GM04503 (cell line): ENCODE results near the gene SLC24A1.

Source experiments
- DNase-seq: peaks from one replicate; pipeline ENCODE4 v3.0.0-alpha.2; 2012; ENCODE audit warnings: low read depth

SLC24A1 gene

DNA sequence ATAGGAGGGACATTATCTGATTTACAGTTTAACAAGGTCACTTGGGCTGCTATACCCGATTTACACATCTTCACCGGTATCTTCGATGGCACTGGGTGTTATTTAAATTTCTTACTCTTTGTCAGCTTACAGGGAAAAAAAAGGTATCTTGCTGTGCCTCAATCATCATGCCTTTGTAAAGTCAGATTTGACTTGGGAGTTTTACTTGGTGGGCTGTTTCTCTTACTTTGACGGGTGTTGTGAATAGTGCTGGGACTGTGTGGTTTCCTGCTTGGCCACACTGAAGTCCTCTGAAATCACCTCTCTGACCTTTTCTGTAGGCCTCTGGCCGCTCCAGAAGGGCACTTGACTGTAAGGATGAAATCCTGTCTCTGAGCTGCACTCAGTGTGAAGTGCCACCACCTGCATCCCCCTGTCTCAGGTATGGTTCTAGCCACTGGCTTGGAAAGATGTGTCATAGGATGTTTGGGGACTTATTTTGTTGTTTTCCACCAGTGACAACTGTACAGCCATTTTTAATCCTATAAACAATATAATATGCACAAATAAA, 3.1 kb upstream of the SLC24A1 start:
- DNase-seq, result no peak

DNA sequence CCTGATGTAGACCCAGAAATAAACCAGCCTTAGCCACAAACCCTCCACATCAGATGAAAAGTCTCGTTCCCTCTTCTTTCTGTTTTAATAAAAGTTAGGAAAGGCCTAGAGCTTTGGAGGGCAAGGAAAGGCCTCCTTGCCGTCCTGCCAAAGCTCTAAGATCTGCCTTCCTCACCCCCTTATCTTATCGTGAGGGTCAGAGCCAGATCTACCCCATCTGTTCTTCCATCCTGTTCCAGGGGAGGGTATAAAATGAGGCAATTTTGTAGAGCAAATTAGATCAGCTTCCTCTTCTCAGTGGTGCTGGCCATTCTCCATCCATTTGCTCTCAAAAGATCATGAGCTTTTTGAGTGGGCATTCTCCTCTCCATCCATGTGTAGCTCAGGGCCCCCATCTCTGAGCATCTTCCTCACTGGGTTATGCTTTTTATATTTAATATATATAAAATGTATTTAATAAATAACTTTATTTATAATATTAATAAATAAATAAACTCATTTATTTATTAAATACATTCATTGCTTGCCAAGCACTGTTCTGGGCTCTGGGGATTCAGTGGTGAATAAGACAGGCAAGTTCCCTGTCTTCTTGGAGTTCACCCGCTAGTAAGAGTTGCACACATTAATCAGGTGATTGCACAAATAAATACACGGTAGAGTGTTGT, 2.0 kb upstream of the SLC24A1 start:
- DNase-seq, result no peak

DNA sequence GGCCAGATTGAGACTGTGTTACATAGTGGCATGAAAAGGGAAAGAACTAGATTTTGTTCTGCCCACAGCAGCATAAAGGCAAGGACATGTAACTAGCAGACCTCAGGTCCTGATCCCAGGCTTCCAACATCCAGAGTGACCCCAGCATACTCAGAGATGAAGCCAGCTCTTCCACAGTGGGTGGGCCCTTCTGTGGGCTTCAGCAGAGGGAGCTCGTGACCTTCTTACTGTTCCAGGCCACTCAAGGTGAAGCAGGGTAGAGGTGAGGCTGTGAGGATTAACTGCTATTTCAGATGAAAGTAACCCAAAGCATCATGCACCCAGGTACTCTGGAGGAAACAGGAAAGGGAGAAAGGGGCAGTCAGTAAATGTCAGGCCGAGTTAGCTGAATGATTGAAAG, 905 bp upstream of the SLC24A1 start:
- DNase-seq, result no peak

DNA sequence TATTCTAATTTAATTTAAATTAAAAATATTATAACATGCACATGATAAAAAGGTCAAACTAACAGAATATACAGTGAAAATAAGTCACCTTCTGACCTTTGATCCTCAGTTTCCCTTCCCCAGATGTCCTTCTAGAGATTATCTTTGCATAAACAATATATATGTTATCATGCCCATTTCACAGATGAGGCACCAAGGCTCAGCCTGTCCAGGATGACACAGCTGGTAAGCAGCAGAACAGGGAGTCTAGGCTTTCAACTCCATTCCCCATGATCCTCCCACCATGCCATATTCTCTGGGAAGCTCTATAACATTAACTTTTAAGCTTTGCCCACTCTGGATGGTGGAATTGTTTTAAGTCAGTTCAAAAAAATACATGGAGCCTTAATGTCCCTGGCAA, 1.4 kb downstream of the SLC24A1 start:
- no peak for DNase-seq

DNA sequence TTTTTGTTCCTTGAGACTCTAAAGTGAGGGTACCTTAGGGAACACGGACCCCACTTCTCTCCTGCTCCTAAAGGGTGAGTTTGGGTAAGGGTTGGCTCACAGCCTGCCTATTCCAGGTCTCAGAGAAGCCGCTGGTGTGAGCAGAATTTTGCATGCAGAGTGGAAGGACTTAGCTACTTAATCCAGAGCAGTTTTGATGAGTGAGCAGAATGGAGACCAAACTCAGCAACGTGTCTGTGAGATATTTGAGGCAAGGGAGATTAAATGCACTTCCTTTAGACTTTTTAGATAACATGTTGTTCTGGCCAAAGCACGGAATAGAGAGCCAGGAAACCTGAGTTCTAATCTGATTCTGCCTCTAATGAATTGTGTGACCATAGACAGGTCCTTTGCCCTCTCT, 5.1 kb downstream of the SLC24A1 start:
- DNase-seq, result no peak

DNA sequence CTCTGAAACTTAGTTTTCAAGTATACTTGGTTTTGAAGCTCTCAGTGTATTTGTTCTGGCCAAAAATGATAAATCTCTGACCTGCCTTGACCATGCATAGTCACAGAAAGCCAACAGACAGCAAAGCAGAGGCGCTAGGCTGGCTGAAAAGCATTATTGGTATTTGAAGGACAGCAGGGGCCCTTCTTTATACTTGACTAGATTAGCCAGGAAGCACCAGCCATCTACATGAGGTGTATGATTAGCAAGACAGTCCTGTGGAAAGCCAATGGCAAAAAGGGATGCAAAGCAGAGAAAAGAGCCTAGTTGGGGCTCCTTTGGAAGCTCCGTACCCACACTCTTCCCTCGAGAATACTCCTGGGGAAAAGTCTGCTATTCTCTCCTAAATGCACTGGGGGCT, 7.8 kb downstream of the SLC24A1 start:
- no peak for DNase-seq

DNA sequence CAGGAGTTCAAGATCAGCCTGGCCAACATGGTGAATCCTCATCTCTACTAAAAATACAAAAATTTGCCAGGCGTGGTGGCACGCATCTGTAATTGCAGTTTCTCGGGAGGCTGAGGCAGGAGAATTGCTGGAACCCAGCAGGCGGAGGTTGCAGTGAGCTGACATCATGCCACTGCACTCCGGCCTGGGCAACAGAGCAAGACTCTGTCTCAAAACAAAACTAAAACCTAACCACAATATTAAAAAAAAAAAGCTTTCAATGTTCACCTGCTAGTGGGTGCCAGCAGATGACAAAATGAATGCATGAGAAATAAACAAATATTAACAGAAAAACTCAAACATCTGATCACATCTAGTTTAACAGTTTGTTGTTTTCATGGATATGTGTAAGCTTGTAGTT, 9.0 kb downstream of the SLC24A1 start:
- no peak for DNase-seq

DNA sequence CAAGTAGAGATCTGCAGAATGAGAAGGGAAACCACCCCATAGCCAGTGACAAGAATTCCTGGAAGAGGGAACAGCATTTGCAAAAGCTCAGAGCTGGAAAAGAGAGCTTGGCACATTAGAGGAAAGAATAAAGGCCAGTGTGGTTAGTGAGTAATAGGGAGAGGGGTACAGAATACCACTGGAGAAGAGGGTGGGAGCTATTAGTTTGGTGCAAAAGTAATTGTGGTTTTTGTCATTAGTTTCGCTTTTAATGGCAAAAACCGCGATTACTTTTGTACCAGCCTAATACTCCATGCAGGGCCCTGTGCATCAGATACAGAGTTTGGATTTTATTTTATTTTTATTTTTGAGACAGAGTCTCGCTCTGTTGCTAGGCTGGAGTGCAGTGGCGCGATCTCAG, 9.8 kb downstream of the SLC24A1 start:
- DNase-seq, result no peak

DNA sequence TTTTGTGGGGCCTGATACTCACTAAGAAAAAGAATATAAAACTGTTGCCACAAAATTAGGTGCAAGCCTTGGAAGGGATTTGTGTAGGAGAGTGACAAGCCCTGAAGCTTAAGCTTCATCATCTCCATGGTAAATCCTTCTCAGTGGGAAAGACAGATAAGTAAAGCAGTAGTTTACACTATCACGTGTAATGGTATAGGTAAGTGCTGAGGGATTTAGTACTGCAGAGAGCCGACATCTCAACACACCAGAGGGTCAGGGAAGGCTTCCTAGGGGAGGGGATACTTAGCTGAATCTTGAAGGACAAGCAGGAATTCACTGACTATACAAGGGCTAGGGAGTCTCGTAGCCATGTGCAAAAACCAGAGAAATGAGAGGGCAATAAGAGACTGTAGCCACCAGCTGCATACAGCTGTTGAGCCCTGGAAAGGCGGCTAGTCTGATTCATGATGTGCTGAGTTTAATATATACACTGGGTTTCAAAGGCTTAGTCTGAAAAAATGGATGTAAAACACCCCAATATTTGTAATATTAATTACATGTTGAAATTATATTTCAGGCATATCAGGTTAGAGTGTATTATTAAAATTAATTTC, 11.1 kb downstream of the SLC24A1 start:
- DNase-seq, result no peak

DNA sequence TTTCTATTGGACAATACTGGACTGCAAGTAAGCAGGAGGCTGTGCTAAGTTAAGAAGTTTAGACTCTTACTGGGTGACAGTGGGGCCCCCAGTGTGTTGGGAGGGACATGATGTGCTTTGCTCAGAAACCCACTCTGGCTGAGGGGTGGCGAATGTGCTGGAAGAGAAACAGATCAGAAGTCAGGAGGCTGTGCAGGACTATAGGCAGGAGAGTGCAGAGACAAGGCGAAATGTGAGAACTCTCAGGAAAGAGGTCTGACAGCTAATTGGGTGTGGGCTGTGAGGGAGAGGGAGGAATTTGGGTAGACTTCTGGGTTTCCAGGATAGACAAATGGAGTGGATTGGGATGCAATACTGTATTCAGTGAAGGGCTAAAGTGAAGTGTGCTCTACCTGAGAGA, 12.0 kb downstream of the SLC24A1 start:
- no peak for DNase-seq

DNA sequence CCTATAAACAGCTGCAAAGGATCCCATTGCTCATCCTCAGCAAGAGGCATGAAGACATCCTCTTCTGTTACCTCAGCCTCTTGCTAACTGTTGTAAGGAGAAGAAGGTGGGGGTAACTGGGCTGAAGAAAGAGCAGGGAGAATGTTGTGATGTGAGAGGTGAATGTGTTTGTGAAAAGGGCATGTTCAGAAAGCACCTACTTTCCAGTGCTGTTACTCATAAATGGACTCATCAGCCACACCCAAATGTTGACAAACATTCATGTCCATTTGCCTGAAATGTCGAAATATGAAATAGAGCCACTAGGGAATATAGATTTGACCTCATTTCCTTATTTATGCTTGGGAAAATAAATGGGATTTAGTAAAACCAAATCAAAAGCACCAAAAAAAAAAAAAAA, 12.6 kb downstream of the SLC24A1 start:
- no peak for DNase-seq

DNA sequence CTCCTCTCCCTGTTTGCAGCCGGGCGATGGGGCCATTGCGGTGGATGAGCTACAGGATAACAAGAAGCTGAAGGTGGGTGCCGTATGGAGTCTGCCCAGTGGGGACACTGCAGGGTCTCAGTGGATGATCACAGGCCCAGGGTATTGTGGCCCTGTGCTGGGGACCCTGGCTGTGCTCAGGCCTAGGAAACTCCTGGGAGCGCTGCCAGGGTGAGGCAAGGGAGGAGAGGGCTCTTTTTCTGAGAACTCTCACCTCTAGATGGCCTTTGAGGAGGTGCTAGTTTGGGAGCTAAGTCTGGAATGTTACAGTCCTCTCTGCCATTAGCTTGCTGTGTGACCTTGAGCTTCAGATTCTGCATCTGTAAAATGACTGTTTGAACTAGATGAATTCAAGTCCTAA, 16.4 kb downstream of the SLC24A1 start:
- DNase-seq, result no peak

DNA sequence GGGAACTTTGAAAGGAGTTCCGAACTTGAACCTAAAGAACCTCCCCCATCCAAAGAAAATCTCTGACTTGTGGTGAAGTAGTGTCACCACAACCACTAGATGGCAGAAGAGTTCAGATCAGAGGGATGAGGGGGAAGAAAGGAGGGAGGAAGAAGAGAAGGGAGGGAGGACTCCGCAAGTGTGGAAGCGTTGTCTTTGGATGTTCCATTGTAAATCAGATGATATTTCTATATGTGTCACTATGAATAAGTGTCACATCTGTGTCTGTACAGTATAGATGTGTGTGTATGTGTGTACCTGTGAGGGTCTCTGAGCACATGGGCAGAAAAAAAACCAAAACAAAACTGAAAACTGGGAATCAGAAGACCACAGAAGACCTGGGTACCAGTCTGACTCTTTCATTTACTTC, 16.9 kb downstream of the SLC24A1 start:
- no peak for DNase-seq

DNA sequence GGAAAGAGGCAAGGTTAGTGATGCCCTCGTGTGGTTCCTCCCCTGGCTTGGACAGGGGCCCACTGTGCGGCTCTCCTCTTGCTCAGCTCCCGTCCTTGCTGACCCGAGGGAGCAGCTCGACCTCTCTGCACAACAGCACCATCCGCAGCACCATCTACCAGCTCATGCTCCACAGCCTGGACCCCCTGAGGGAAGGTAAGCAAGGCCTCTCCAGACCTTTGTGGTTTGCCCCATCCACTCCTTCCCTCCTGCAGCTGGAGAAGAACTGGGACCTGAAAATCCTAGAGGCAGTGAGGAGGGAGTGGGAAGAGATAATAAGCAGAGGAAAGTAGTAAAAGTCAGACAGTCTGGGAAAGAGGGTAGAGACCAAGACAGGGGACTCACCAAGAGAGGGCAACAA, 17.8 kb downstream of the SLC24A1 start:
- no peak for DNase-seq

DNA sequence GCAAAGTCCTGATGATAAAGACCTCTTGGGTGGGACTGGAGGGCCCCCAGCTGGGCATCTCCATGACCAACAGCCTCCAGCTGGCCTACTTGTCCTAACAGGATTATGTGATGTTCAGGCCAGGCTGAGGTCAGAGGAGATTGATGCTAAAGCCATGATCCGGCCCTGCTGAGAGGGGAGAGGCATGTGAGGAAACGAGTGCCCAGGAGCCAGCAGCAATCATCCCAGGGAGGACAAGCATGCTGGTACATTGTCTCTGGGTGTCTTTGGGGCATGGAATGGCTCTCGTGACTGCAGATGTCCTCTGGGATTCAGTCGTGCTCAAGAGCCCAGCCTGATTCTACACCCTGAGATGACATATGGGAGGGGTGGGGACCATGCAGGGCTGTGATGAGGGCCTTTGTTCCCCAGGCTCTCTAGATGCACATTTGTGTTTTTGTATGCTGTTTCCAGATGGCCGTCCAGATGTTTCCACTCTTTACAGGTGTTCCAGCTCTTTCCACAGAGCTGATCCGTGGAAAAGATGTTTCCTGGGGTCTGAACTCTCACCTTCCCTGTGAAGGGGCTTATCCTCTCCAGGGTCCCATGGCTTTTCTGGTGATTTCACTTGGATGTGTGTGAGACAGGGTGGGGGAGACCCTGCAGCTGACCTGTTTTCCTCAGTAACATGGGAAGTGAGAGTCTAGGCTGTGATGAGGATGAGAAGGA, 20.2 kb downstream of the SLC24A1 start:
- DNase-seq, result no peak

DNA sequence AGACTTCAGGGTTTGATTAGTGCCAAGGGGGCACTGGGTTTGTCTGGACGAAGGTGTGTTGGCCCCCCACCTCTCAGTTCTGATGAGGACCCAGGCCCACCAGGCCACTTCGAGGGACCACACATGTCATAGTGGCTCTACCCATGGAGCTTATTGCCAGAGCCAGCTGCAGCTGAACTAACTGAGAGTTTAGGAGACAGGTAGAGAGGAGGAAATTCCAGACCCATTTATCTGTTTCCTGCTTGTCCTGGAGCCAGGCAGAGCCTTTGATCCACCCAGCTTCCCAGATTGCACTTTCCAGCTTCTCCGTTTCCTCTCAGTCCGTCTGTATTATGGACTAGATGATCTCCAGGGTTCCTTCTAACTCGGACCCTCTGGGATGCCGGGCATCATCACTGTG, 20.9 kb downstream of the SLC24A1 start:
- DNase-seq, result no peak

DNA sequence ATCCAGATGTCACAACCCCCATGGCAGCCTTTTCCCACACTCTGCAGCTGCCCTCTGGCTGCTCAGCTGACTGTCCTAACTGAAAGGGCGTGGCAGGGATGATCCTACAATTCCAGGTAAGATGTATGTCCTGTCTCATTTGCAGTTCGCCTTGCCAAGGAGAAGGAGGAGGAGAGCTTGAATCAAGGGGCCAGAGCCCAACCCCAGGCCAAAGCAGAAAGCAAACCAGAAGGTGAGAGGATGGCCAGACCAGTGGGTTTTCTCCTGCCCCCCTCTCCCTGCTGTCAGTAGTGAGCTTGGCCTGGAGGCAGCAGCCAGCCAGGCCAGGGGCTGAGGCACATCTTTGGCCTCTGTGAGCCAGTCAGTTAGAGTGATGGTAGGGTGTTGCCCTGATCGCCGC, 22.5 kb downstream of the SLC24A1 start:
- DNase-seq, result no peak

DNA sequence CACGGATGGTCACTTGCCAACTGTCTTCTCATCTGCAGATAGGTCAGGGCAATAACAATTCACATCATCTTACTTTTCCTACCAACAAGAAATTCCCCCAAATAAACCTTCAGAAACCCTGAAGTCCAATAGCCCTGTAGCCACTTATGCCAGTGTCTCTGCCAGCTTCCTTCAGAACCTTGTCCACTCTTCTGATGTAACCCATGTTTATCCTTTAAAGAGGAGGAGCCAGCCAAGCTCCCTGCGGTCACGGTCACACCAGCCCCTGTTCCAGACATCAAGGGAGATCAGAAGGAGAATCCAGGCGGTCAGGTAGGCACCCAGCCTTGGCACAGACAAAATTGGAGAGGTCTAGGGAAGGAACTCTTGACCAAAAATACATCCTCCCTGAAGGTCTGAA, 23.7 kb downstream of the SLC24A1 start:
- no peak for DNase-seq

DNA sequence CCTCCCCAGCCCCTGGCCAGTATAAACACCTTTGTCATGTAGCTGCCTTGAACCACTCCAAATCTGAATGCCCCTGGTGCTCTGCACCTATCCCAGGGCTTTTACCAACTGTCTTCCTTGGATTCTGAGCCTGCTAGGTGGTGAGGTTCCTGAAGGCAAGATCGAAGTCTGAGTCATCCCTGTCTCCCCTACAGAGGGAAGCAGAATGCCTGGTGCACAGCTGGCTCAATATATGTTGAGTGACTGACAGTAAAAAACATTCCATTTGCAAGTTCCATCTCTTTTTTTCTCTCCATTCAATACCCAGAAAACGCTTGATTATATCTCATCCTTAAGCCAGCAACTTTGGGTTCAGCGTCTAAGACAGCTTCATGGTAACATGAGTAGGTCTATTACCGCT, 24.7 kb downstream of the SLC24A1 start:
- no peak for DNase-seq

DNA sequence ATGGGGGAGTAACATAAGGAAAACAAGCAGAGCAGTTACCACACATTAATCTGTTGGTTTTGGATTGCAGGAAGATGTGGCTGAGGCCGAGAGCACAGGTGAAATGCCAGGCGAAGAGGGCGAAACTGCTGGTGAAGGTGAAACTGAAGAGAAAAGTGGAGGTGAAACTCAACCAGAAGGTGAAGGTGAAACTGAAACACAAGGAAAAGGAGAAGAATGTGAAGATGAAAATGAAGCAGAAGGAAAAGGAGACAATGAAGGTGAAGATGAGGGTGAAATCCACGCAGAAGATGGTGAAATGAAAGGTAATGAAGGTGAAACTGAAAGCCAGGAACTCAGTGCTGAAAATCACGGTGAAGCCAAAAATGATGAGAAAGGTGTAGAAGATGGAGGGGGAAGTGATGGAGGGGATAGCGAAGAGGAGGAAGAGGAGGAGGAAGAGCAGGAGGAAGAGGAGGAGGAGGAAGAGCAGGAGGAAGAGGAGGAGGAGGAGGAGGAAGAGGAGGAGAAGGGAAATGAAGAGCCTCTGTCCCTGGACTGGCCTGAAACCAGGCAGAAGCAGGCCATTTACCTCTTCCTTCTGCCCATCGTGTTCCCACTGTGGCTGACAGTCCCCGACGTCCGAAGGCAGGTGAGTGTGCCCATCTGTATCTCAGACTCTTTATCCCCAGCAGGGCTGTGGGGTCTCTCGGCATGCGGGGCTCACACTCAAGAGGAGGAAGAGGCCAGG, 28.7 kb downstream of the SLC24A1 start:
- DNase-seq, result no peak

DNA sequence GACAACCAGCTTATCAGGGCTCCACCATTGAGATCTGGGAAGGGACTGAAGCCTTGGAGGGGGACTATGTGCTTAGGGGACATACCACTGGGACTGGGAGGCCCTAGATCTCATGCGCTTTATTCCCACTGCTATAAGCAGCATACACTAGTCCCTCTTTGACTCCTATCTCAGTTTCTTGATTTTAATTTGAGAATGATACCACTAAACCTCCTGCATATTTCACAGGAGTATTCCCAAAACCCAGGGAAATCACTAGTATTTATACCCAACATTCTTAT, 29.2 kb downstream of the SLC24A1 start:
- DNase-seq, result no peak

DNA sequence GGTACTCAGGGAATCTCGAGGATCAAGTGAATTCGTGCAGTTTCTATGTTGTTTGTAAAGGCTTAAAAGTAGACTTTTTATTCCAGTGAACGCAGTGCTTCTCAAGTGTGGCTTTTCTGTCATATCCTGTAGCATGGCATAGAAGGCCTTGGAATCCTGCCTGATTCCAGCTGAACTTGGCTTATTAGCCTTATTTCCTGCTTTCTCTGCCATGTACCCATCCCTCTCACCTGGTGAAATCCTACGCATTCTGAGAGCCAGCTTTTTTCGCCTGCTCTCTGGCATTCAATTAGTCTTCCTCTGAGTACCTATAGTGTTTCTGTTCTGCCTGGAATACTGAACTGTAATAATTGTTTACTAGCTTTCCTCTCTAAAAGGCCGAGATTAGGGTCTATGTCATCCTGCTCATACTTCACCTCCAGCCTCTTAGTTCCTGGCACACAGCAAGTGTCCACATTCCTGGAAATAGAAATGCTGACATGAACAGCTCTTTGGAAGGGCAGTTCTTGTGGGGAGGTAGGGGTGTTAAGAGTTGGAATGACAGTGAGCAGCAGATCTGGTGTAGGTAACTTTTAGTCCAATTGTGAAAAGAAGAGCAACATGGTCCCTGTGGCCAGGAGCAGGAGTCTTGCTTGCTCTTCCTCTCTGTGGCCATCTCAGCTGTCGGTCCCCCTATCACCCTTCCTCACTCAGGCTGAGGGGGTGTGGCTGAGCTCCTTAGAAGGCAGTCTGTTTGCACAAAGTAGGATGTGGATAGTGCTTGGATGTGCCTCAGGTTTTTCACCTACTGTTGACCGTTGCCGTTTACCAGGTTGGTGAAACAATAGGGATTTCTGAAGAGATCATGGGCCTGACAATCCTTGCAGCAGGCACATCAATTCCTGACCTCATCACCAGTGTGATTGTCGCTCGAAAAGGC, 30.4 kb downstream of the SLC24A1 start:
- DNase-seq, result no peak
